ENCODE measurements around the gene PARD3B.

PARD3B gene

GRCh38 chr2:204517154-204517553, 28.1 kb upstream of the PARD3B start:
- no peaks in the 10 kb centered on the region for H3K79me2 ChIP-seq (ENCODE audit: insufficient read depth, low read length)
- no peaks in the 10 kb centered on the region for H3K36me3 ChIP-seq (ENCODE audit: low read length)
- no peak overlapping the region for H3K9ac ChIP-seq (ENCODE audit: low read length)
- no peaks in the 10 kb centered on the region for H3K27me3 ChIP-seq (ENCODE audit: low read length)
- TF ChIP-seq EZH2phosphoT487 (conservative IDR thresholded peaks at IDR 0.05; ENCODE audit: low read length) (no peak), CTCF (IDR thresholded peaks at IDR 0.05; ENCODE audit: insufficient read depth, low read length, poor library complexity, severe bottlenecking) (no peak)
- H3K9me2 ChIP-seq (replicated peaks; ENCODE audit: insufficient read depth, low read length): no peaks in the 10 kb centered on the region
- no peak overlapping the region for H3K4me3 ChIP-seq (ENCODE audit: insufficient read depth, low read length, poor library complexity, severe bottlenecking)
- no peaks in the 10 kb centered on the region for H4K20me1 ChIP-seq (ENCODE audit: low read depth, low read length)
- H3K27ac ChIP-seq (ENCODE audit: low read depth, low read length): no peak overlapping the region
- H3F3A ChIP-seq (ENCODE audit: insufficient read depth): no peaks in the 10 kb centered on the region
- no peaks in the 10 kb centered on the region for H3K9me3 ChIP-seq (ENCODE audit: insufficient read depth, low read length)
- H2AFZ ChIP-seq (ENCODE audit: low read depth, low read length, severe bottlenecking): no peak overlapping the region
- no peak overlapping the region for H3K4me2 ChIP-seq (ENCODE audit: low read depth, low read length, poor library complexity, severe bottlenecking)

- Histone ChIP-seq H3K27ac (ENCODE audit: low read depth, low read length) (no peak overlapping the region), H4K20me1 (ENCODE audit: low read depth, low read length) (no peaks in the 10 kb centered on the region), H3K4me2 (ENCODE audit: low read depth, low read length, poor library complexity, severe bottlenecking) (no peak overlapping the region)
Measured at GRCh38 chr2:204529795-204530463, 15.3 kb upstream of the PARD3B start.

GRCh38 chr2:204530464-204530805, 14.8 kb upstream of the PARD3B start:
- Histone ChIP-seq H3K79me2 (ENCODE audit: insufficient read depth, low read length) (no peaks in the 10 kb centered on the region), H3K27me3 (ENCODE audit: low read length) (no peaks in the 10 kb centered on the region), H3K9me2 (replicated peaks; ENCODE audit: insufficient read depth, low read length) (no peaks in the 10 kb centered on the region), H3K9me3 (ENCODE audit: insufficient read depth, low read length) (no peaks in the 10 kb centered on the region), H4K20me1 (ENCODE audit: low read depth, low read length) (no peaks in the 10 kb centered on the region), H3K9ac (ENCODE audit: low read length) (no peak overlapping the region), H3K4me3 (ENCODE audit: insufficient read depth, low read length, poor library complexity, severe bottlenecking) (no peak overlapping the region), H3K4me2 (ENCODE audit: low read depth, low read length, poor library complexity, severe bottlenecking) (no peak overlapping the region), H3F3A (ENCODE audit: insufficient read depth) (no peaks in the 10 kb centered on the region), H3K27ac (ENCODE audit: low read depth, low read length) (no peak overlapping the region), H3K36me3 (ENCODE audit: low read length) (no peaks in the 10 kb centered on the region), H2AFZ (ENCODE audit: low read depth, low read length, severe bottlenecking) (no peak overlapping the region)
- TF ChIP-seq CTCF (IDR thresholded peaks at IDR 0.05; ENCODE audit: insufficient read depth, low read length, poor library complexity, severe bottlenecking) (no peak), EZH2phosphoT487 (conservative IDR thresholded peaks at IDR 0.05; ENCODE audit: low read length) (no peak)

More at GRCh38 chr2:204529795-204530463, 15.3 kb upstream of the PARD3B start:
- no peaks in the 10 kb centered on the region for H3K27me3 ChIP-seq (ENCODE audit: low read length)
- H3K9ac ChIP-seq (ENCODE audit: low read length): no peak overlapping the region
- H3K9me3 ChIP-seq (ENCODE audit: insufficient read depth, low read length): no peaks in the 10 kb centered on the region
- no peak for TF ChIP-seq CTCF (IDR thresholded peaks at IDR 0.05; ENCODE audit: insufficient read depth, low read length, poor library complexity, severe bottlenecking)
- TF ChIP-seq EZH2phosphoT487 (conservative IDR thresholded peaks at IDR 0.05; ENCODE audit: low read length): no peak
- H3F3A ChIP-seq (ENCODE audit: insufficient read depth): no peaks in the 10 kb centered on the region
- no peaks in the 10 kb centered on the region for H3K79me2 ChIP-seq (ENCODE audit: insufficient read depth, low read length)
- H3K4me3 ChIP-seq (ENCODE audit: insufficient read depth, low read length, poor library complexity, severe bottlenecking): no peak overlapping the region
- H3K36me3 ChIP-seq (ENCODE audit: low read length): no peaks in the 10 kb centered on the region
- H3K9me2 ChIP-seq (replicated peaks; ENCODE audit: insufficient read depth, low read length): no peaks in the 10 kb centered on the region
- H2AFZ ChIP-seq (ENCODE audit: low read depth, low read length, severe bottlenecking): no peak overlapping the region

All from SU-DHL-6 (cell line).